HUDEP-2 (cell line): Measurements from ENCODE around the gene RAD51B.

Source experiments
- DNase-seq, 76 experiments: peaks; one replicate each; lab custom pipeline; 2025; ENCODE audit not compliant: unreplicated experiment in 76 of 76; lab: John Stamatoyannopoulos, UW

RAD51B gene

GRCh38 chr14:68225321-68225720 is 405.7 kb downstream of the RAD51B start:
- no peak for DNase-seq

GRCh38 chr14:68226523-68226922 is 406.9 kb downstream of the RAD51B start:
- DNase-seq: no peak

DNA sequence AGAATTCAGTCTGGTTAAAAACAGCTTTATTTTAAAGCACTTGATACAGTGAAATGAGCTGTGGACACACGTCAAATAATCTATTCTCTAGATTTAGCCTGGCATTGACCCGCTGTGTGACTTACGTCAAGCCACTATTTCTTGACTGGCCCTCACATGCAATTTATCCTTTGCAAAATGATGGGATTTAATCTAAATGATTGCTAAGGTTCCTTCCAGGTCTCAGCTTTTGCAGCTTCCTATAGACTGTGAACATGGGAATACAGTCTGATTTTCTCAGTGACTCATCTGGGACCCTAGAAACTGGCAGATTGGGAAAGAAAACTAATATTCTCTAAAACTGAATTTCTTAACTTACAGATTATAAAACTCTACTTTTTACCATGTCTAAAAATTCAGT is 409.1 kb downstream of the RAD51B start:
- DNase-seq: no peak

- DNase-seq: no peak
These were observed 410.0 kb downstream of the RAD51B start for GRCh38 chr14:68229423-68230100.

GRCh38 chr14:68230202-68230949 is 410.8 kb downstream of the RAD51B start:
- no peak for DNase-seq

DNA sequence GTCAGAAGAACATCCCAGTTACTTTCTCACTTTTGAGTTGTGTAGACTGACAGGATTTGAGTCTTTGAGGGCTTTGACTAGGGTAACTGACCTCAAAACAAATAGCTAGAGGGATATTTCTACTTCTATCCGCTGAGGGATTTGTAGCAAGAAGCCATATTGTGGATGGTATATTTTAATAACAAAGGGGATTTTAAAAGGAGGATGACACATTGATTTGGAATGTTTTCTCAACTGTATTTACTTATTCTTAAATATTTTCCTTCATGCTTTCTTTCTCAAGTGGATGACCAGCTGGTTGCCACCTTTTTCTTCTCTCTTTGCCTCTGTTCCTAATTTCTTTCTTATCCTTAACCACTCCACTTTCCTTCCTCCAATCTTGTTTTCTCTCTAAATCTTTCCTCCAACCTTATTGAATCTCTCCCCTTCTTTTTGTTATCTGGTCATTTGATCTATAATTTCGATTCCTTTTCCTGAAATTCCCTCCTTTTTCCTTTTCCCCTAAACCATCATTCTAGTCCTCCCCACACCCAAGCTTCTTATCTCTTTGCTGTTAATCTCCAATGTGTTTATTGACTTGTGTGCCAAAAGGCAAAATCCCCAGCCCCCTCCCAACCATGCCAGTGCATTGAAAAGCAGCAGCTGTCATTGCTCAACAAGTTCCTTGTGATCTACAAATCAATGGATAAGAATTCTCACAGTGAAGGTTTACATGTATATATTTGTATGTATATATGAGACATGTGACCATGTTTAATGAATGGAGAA is 411.6 kb downstream of the RAD51B start:
- DNase-seq: no peak

- DNase-seq: no peak
These were observed 412.3 kb downstream of the RAD51B start for GRCh38 chr14:68231898-68232297.

DNA sequence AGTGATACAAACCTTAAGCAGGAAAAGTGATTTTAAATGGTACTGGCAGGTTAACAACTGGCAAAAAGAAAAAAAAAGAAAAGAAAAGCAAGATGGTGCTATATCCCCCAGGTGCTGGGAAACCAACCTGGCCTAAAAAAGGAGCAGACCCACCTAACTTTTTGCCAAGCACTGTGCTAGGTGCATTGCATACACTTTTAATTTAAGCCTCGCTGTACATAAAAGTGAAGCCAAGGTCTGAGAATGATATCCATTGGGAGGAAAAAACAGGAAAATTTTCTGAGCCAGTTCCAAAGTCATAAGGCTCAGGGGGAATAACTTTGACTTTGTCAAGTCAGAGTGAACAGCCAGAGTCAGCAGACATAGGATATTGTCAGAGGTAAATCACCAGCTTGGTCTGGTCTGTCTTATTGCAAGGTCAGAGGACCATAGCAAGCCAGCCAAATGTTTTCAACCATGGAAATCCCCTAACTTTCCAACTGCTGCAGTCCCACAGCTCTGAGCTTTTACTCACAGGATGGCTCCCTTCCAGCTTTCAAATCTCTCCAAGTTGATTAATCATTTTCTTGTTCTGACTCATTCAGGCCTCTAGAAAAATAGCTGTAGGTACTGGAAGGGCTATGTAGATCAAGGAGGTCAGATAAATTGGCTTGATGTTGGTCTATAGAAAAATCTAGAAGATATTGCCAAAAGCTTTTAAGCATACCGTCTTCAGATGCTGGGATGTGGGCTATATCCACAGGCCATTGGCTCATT is 412.9 kb downstream of the RAD51B start:
- DNase-seq: peak in 28 of 76 experiments; percentile 6 to 60 (median 33)

GRCh38 chr14:68233101-68233784 is 413.7 kb downstream of the RAD51B start:
- DNase-seq: no peak

GRCh38 chr14:68234101-68234905 is 414.7 kb downstream of the RAD51B start:
- no peak for DNase-seq

DNA sequence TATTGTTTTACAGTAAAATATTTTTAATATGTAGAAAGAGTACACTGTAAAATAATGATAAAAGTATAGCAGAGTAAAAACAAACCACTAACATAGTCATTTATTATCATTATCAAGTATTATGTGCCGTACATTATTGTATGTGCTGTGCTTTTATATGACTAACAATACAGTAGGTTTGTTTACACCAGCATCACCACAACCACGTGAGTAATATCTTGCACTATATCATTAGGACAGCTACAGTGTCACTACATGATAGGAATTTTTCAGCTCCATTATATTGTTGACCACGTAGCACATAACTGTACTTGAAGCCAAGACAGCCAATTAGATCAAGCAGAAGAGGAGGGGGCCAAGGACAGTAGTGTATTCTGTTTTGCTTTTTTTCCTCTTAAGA is 415.4 kb downstream of the RAD51B start:
- no peak for DNase-seq

- no peak for DNase-seq
These were observed 417.2 kb downstream of the RAD51B start for GRCh38 chr14:68236582-68237458.

- DNase-seq: no peak
These were observed 419.0 kb downstream of the RAD51B start for GRCh38 chr14:68238551-68238950.

DNA sequence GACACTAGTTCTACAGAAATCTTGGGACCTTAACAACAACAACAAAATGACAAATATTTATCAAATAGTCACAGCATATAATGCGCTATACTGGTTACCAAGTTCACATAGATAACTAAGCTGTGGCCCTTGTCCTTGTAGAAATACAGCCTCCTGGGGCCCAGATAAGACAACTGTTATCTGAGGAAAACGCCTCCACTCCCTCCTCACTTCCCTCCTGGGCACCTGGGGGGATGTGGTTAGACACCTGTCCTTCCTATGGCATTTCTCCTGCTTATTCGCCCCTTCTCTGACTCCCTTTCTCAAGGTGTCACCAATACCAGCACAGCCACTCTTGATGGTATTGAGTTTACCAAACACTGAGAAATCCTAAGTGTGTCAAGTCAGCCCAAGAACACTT is 419.4 kb downstream of the RAD51B start:
- peak in 37 of 76 experiments; percentile 4 to 65 (median 27) for DNase-seq

DNA sequence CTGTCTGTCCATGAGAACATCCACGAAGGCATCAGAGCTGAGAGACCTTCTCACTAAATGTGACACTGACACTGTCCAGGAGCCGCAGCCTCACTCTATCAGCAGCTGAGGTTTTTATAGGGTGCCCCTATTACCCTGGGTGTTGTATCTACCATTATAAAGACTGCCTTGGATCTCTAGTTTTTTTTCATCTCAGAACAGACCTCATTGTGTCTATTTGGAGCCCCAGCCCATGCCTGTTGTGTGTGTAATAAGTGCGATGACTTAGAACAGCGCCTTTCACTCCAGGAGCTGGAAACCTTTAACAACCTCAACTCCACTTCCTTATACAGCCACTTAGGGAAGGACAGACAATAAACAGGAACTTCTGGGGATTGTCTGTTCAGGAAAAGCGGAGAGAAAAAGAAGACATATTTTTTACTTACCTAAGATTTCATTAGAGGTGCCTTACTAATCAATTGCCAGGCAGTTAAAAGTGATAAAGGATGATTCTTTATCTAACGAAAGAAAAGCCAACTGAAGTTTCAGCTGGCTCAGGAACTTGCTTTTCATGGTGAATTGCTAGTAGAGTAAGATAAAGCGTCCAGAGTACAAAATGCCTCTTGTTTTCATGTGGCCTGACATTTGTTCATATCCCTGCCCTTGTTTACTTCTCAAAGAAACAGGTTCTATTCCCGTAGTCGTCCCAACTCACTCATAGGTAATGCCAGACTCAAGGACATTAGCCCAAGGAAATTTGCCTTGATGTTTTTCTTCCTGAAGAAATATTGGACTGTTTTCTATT is 420.6 kb downstream of the RAD51B start:
- no peak for DNase-seq

GRCh38 chr14:68241862-68242487 is 422.4 kb downstream of the RAD51B start:
- DNase-seq: no peak

GRCh38 chr14:68243450-68244010 is 424.0 kb downstream of the RAD51B start:
- no peak for DNase-seq
